HG03097 (cell line): ENCODE results near the gene ZNF652.
"Not testable (repeated sequence)": the region's sequence is repeated elsewhere in the genome, so short reads cannot be mapped to it uniquely, and the experiment has no call there.

Experiments
- ATAC-seq: cut with Tn5 transposase; IDR thresholded peaks from one replicate; pipeline ENCODE4 v1.9.1; 2021; ENCODE audit not compliant: unreplicated experiment, low FRiP score

Gene ZNF652

DNA sequence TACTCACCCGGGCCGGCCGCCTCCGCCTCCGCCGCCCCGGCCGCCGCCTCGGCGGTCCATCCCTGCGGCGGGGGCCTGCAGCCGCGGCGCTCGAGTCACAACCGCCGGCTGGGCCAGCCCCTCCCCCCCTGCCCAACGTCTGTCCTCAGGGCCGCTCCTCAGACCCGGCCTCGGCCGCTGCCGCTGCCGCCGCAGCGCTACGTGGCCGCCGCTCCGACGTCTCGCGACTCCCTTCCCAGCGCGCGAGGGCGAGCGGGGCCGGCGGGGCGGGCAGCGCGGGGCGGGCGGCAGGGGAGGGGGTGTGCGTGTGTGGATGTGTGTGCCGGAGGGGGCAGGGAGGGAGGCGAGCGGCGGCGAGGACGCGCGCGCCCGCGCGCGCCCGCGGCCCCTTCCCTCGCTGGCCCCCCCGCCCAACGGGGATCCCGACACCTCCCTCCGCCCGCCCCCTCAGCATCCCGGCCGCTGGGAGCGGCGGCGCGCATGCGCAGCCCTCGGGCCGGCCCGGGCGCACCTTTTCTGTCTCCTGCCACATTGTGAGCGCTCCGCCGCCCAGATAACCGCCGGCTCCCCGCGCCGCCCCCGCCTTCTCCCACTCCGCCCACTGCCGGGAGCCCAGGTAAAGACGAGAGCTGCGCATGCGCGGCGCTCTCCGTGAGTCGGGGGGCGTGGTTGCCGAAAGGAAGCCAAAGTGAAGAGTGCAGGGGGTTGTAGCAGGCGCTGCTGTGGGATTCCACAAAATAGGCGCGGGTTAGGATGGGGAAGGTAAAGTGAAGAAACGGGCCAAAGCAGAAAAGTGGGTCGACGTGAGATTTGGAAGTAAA, at the start of gene ZNF652:
Gene ZNF652 (minus strand): TSS at position 349 of the 821 bp plus-strand sequence. CDS start 44,525 bp downstream, outside the sequence.
- peak; percentile 49 for ATAC-seq

DNA sequence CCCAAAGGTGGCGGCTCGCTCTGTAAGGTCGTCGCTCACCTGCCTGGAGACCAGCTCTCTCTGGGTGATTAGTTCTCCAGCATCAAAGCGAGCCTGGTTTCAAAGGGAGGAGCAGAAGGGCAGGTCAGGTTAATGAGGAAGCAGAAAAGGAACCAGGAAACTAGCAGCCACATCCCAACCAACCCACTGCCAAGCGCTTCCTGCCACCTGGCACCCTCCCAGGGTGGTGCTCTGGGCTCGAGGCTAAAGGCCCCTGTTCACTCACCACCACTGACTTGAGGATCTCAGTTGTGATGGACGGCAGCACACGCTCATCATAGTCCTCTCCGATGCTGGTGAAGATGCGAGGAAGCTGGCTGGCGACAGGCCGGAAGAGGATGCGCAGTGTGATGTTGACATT, 47.0 kb upstream of the ZNF652 start:
- ATAC-seq = no peak

DNA sequence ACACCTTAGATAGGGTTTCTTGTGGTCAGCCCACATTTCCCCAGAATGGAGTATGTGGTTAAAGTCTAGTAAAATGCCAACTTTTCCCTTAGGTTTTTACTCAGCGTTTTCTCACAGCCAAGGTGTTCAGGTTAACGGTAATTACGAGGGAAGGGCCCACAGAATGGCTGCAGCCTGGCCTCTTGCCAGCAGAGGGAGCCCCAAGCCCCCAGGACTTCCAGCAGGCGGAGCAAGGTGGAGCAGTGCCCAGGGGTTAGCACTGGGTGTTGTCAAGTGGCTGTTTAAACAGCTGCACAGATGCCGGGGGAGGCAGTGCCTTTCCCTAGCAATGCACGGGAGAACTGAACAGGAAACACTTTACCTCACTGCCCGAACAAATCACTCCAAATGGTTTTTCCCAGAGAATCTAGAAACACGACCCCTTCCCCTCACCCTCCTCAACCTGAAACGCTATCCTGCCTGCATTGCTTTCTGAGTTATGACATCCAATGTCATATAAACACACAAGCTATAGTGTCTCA, 46.0 kb upstream of the ZNF652 start:
- ATAC-seq = peak; percentile 53

DNA sequence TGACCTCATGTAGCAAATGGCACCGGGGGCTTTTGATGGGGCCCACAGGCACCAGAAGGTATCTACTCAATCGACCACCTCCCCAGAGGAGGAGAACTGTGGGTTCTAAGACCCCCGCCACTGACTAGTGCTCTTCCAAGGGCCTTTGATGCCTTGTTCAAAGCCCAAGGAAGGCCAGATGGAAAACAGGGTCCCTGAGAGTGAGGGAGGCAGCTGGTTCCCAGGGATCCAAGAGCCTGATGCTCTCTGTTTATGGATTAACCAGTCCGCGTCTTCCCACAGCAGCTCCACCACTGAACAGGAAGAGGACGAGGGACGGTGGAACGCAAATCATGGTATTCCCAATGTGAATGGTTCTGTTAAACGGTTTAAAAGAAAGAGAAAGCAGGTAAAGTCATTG, 45.0 kb upstream of the ZNF652 start:
- ATAC-seq = no peak

DNA sequence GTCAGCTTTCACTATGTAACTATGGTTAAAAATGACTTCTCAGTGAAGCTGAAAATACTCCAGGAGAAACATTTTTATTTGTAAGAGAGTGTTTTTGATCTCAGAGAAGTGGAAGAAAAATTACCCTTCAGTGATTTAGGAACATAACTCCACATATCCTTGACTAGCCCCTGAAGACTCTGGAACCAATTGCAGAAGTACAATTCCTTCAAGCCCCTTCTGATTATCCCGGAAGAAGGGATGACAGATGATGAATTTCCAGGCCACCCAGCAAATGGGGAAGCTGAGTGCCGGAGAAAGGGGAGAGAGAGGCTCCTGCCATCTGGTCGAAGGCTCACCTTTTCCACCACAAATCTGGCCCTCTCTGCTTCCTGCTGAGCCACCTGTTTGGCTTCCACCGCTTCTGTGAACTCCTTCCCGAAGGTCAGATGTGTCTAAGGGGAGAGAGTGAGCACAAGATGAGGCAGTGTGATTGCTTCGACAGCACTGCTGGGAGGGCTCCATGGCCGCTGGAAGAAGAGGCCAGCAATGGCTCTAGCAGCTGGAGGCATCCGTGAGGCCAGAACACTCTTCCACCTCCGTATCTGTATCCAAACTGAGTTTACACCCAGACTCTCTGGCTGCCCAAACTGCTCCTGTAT, 44.5 kb upstream of the ZNF652 start:
- no peak for ATAC-seq

DNA sequence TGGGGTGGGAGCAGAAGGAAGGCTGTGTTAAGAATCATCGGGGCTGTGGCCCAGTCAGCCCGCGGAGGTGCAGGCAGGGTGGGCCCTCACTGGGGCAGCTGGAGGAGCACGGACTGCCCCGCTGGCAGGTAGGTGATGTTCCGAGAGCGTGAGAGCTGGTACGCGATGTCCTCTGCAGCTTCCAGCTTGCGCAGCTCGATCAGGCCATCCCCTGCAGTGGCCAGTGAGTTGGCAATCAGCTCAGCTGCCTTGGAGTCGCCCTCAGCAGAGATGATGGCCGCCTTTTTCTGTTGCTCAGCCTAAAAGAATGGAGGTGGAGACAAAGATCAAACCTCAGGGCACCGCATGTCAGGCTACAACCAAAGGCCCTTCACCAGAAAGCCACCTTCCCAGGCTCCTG, 42.9 kb upstream of the ZNF652 start:
- ATAC-seq = no peak

DNA sequence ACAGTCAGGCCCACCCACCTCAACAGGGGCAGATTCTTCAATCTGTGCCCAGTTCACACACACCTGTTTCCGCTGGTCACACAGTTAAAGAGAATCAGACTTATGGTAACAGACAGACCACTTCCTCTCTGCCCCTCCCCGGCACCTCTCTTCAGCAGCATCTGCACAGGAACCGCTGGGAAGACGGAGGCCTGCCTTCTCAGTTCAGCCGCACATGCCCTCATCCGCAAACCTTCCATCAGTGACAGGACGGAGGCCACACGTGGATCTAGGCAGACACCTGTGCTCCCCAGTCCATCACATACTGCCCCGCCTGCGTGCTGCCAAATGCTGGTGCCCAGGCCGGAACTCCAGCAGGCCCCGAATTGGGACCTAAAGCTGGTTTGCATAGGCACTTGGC, 42.3 kb upstream of the ZNF652 start:
- peak; percentile 50 for ATAC-seq

DNA sequence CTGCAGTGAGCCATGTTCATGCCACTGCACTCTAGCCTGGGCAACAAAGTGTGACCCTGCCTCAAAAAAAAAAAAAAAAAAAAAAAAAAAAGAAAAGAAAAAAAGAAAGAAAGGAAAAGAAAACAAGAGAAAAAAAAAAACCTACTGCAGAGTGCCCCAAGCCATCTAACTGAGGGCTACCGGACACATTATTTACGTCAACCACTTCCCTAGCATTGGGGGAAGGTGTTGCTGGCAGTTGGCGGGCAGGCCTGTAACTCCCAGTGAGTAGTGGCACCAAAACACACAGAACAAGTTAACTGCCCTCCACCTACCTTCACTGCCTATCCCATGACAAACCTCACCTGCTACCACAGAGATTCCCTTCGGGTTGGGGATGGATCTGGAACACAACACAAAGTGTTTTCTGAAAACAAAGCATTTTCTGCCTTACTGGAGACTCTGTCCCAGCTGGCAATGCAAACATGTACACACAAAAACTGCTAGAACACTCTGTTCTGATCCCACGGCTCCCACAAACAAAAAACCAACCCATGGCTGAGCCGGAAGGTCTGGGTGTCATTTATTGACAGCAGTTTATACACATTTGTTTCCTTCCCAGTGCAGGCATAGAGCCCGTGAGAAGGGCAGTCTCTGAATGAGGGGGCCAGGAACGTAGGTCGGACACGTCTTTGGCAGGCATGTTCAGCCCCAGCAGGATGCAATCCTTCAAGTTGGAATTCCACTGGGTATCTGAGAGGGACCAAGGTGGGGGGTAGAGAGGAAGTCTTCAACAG, 41.7 kb upstream of the ZNF652 start:
- ATAC-seq = peak; percentile 16

DNA sequence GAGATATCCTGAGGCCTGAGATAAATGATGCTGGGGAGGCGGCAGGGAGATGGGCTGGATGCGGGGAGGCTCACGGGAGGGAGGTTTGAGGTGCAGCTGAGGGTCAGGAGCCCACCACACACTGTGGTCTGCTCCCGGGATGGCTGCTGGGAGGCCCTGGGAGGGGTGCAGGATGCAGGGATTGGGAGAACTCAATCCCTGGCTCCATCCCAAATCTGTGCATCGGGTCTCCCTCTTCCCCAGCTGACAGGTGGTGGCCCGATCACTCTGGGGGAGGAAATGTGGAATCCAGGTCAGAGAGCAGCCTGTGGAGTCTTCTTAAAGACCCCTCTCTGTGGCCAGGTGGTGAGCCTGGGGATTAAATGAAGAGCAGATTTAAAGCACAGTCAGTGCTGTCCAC, 40.7 kb upstream of the ZNF652 start:
- ATAC-seq = no peak

DNA sequence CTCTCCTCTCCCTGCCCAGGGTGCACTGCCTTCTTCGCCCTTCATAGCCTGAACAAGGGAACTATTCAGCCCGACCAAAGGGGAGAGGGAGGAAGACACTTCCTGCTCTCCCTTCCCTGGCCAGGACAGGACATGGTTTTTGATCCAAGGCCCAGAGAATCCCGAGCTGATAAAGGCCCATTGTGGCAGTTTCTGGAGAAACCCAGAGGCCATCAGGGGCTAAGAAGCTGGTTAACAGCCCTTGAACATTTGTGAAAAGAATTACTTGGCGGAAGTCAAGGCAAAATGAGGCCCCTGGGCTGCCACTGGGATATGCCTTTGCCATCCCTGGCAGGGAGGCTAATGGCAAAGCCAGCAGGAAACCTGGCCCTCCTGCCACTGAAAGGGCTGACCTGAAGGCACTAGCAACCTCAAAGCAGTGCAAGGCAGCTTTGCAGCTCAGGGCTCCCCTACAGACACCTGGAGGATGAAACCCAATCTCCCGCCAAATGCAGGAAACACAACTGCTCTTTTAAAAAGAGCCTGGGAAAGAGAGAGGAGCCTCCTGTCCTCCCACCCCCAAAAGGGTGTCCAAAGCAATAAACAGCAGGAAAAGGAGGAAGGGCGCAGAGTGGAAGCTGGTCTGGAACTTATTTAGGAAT, 40.0 kb upstream of the ZNF652 start:
- no peak for ATAC-seq

DNA sequence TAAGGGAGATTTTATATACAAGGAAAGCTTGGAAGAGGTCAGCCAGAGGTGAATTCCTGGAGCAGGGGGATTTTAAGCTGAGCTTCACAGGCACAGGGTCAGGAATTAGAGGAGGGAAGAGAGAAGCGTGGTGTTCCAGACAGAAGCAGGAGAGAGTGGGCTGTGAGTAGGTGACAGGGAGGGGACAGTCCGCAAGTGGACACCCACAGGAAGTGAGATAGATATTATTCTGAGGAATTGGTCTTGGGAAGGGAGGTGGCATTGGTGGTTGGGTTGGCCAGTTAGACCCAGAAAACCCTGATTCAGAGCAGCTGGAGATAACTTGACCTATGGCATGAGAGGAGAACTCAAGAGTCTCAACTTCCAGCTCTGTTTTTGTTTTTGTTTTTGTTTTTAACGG, 37.9 kb upstream of the ZNF652 start:
- no peak for ATAC-seq

DNA sequence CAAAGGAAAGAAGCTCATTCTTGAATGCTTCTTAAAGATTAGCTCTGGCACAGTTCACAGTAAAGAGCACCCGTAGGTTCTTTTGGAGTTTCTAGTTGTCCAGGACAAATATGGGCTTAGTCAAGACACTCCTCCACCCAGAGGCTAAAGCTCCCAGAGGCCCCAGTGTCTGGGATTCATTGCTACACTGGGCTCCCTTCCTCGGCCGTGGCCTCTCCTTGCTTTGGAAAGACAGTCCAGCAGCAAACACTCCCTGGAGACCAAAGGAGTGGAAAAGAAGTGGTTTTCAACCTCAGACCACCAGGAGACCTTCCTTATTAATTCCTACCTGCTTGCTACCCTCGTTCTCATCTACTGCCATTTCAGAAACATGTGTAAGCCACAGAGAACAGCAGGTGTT, 35.5 kb upstream of the ZNF652 start:
- no peak for ATAC-seq

DNA sequence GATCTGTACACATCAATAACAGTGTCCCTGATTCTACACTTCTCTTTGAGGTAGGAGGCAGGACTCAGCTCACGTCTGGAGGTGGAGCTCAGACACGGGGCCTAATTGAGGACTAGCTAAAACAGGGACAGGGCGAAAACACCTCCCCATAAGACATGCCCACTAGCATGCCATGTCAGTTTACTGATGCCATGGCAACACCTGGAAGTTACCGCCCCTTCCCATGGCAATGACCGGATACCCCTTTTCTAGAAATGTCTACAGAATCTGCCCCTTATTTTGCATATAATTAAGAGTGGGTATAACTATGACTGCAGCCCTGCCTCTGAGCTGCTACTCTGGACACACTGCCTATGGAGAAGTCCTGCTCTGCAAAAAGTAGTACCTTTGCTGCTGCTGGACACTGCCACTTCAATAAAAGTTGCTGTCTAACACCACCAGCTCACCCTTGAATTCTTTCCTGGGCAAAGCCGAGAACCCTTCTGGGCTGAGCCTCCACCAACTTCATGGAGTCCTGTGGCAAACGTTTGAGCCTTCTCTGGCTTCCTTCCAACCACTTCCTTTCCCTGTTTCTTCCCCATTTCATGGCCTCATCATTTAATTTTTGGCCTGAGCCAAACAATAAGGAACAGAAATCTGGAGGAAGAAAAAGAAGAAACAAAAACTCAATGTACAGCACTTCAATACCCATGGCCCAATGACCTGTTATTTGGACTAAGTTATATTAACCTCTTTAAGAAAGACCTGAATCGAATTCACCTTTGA, 31.6 kb upstream of the ZNF652 start:
- no peak for ATAC-seq

DNA sequence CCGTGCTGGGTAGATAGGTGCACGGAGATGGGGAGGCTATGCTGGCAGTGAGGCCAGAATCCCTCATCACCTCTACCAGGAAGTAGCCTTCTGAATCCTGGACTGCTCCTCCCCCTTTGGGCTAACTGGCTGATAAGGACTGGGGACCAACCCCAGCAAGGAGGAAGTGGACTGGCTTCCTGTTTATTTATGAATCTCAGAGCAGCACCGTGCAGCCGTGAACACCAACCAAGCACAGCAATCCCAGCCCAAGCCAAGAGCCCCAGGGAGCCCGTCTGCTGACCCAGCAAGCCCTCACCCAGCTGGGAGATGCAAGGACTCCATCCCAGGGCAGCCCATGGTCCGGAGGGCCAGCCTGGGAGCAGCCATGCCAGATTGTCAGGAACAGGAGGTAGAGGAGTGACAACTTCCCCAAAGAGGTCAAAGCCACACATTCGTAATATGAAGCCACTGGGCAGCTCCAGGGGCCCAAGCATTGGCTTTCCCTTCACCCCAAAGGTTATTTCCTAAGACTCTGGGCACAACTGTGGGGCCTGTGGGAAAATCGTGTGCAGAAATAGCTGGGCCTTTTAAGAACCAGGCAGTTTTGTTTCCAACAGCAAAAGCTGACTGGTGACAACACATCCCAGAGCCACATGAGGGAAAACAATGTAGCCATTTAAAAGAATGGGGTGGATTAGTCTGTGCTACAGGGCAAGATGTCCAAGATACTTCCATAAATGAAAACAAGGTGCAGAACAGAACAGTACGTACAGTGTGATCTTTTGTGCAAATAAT, 28.7 kb upstream of the ZNF652 start:
- ATAC-seq = no peak

DNA sequence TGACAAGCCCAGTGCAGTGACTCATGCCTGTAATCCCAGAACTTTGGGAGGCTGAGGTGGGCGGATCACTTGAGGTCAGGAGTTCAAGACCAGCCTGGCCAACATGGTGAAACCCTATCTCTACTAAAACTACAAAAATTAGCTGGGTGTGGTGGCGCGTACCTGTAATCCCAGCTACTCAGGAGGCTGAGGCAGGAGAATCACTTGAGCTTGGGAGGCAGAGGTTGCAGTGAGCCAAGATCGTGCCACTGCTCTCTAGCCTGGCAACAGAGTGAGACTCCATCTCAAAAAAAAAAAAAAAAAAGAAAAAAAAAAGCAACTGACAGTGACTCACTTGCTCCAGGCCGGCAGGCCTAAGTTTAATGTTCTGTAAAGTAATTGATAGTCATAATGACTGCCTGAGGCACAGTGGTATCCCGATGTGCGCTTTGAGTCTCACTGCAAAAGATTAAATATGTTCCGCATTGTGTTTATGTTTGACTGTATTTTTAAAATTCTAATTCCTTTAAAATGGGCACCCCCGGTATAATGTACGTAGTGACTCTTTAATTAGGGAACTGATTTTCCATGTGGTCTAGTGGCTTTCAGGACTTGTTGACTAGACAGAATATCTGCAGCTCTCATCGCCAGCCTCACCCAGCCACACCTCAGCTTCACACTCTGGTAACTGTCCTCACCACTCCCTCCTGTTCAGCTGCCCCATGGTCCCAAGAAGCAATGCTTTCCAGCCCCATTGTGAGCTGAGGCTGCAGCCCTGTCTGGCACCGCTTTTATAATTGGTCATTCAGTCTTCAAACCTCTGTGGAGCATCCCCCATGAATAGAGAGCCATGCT, 27.7 kb upstream of the ZNF652 start:
- not testable (repeated sequence) for ATAC-seq

DNA sequence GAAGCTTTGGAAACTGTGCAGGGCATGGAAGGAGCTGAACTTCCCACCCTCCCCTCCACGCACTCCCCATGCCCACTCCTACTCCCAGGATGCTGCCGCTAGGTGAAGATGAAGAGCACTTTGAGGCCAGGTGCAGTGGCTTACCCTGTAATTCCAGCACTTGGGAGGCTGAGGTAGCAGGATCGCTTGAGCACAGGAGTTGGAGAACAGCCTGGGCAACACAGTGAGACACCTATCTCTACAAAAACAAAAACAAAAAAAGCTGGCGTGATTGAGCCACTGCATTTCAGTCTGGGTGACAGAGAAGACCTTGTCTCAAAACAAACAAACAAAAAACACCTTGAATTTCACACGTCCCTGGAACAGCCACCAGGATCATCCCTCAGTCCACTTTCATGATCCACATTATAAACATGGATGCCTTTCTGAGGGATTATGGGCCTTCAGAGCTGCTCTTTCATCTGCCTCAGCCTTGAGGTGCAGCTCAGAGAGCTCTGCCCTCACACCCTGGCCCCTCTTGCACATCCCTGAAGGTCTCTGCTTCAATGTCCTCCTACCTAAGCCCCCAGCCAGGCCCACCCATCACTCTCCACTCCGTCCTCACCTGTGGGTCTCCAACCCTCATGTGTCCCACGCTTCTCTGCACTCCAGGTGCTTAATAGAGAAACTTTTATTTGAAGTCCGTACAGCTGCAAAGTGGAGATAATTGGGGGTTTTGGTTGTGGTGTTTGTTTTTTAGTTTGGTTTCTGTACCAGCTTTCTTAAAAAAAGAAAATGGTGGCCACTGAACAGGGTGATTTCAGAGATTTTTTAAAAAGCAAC, 26.9 kb upstream of the ZNF652 start:
- ATAC-seq = no peak

DNA sequence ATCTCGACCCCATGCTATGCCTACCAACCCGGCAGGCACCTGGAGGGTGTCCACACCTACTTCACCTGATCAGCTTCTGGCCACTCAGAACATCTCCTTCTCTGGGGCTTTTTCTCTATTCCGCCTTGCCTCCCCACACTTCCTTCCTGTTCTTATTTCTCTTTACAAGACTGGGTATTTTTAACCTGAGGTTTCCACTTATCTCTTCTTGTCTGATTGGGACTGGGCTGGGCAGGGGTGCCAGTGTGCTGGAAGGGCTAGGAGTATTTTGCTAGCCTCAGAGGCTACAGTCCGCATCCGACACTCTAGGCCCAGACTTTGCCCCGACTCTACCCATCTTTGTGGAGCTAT, 26.2 kb upstream of the ZNF652 start:
- ATAC-seq = no peak
